ENCODE data around the gene ALDH3B2.
"Not testable (repeated sequence)": the region's sequence is repeated elsewhere in the genome, so short reads cannot be mapped to it uniquely, and the experiment has no call there.

The ALDH3B2 gene

GRCh38 chr11:67674442-67674871 lies at the start of gene ALDH3B2:
Gene ALDH3B2, minus strand, starts transcription at chr11:67674623. Its CDS starts 7,688 bp downstream, at chr11:67666935.
- H3K4me2 ChIP-seq (ENCODE audit: low read length) = no peak within 1 kb of the TSS
- H3K27ac ChIP-seq (ENCODE audit: low read depth, low read length) = no peak within 1 kb of the TSS
- H3K9me3 ChIP-seq (ENCODE audit: control insufficient read depth, insufficient read depth, low read length) = peaks cover 7% of the 10 kb centered on the region; the same call in 1 of the 2 replicates
- no peaks in the 10 kb centered on the region for H4K20me1 ChIP-seq (ENCODE audit: control insufficient read depth, insufficient read depth, low read depth, low read length)
- H3K79me2 ChIP-seq (ENCODE audit: control insufficient read depth, low read length) = no peaks in the 10 kb centered on the region
- no peak within 1 kb of the TSS for H3K4me3 ChIP-seq (ENCODE audit: low read length)
- H3K9me2 ChIP-seq (replicated peaks; ENCODE audit: control insufficient read depth, low read length) = no peaks in the 10 kb centered on the region
- no peaks in the 10 kb centered on the region for H3K36me3 ChIP-seq (ENCODE audit: control insufficient read depth, low read length)
- H3K27me3 ChIP-seq (ENCODE audit: control insufficient read depth, low read length) = no peaks in the 10 kb centered on the region; the same call in 1 of the 2 replicates
- H3K4me1 ChIP-seq (ENCODE audit: control insufficient read depth, low read length) = peaks cover 17% of the 10 kb centered on the region
- no peak for TF ChIP-seq CTCF (IDR thresholded peaks at IDR 0.05; ENCODE audit: low read depth, low read length, poor library complexity, severe bottlenecking)
- TF ChIP-seq EZH2phosphoT487 (IDR thresholded peaks at IDR 0.05; ENCODE audit: borderline replicate concordance, low read length) = no peak
- no peaks in the 10 kb centered on the region for H3F3A ChIP-seq (ENCODE audit: control insufficient read depth, insufficient read depth)

- not testable (repeated sequence) for H3K9me2 ChIP-seq (replicated peaks; ENCODE audit: control insufficient read depth, low read length); H3K36me3 ChIP-seq (ENCODE audit: control insufficient read depth, low read length); H4K20me1 ChIP-seq (ENCODE audit: control insufficient read depth, insufficient read depth, low read depth, low read length); H3F3A ChIP-seq (ENCODE audit: control insufficient read depth, insufficient read depth); H3K9me3 ChIP-seq (ENCODE audit: control insufficient read depth, insufficient read depth, low read length); H3K79me2 ChIP-seq (ENCODE audit: control insufficient read depth, low read length); H3K27me3 ChIP-seq (ENCODE audit: control insufficient read depth, low read length); H3K27ac ChIP-seq (ENCODE audit: low read depth, low read length); H3K4me1 ChIP-seq (ENCODE audit: control insufficient read depth, low read length); H3K4me2 ChIP-seq (ENCODE audit: low read length); H3K4me3 ChIP-seq (ENCODE audit: low read length)
Measured at GRCh38 chr11:67723036-67723435, 48.6 kb upstream of the ALDH3B2 start.

- H3F3A ChIP-seq (ENCODE audit: control insufficient read depth, insufficient read depth); H3K36me3 ChIP-seq (ENCODE audit: control insufficient read depth, low read length); H3K9me2 ChIP-seq (replicated peaks; ENCODE audit: control insufficient read depth, low read length); H3K9me3 ChIP-seq (ENCODE audit: control insufficient read depth, insufficient read depth, low read length); H3K27me3 ChIP-seq (ENCODE audit: control insufficient read depth, low read length); H4K20me1 ChIP-seq (ENCODE audit: control insufficient read depth, insufficient read depth, low read depth, low read length); H3K79me2 ChIP-seq (ENCODE audit: control insufficient read depth, low read length): not testable (repeated sequence)
- H3K4me1 ChIP-seq (ENCODE audit: control insufficient read depth, low read length) = peaks cover 41% of the 10 kb centered on the region
- H3K4me3 ChIP-seq (ENCODE audit: low read length) = peak overlapping the region; percentile 64
- peak overlapping the region; percentile 72 for H3K4me2 ChIP-seq (ENCODE audit: low read length)
- H3K27ac ChIP-seq (ENCODE audit: low read depth, low read length) = peak overlapping the region; percentile 63
Measured at GRCh38 chr11:67716226-67716625, 41.8 kb upstream of the ALDH3B2 start.

GRCh38 chr11:67715801-67716200 lies 41.4 kb upstream of the ALDH3B2 start:
- not testable (repeated sequence) for H4K20me1 ChIP-seq (ENCODE audit: control insufficient read depth, insufficient read depth, low read depth, low read length); H3F3A ChIP-seq (ENCODE audit: control insufficient read depth, insufficient read depth); H3K9me3 ChIP-seq (ENCODE audit: control insufficient read depth, insufficient read depth, low read length); H3K36me3 ChIP-seq (ENCODE audit: control insufficient read depth, low read length); H3K79me2 ChIP-seq (ENCODE audit: control insufficient read depth, low read length); H3K27me3 ChIP-seq (ENCODE audit: control insufficient read depth, low read length); H3K9me2 ChIP-seq (replicated peaks; ENCODE audit: control insufficient read depth, low read length)
- Histone ChIP-seq H3K27ac (ENCODE audit: low read depth, low read length) (peak overlapping the region; percentile 59), H3K4me2 (ENCODE audit: low read length) (peak overlapping the region; percentile 72), H3K4me1 (ENCODE audit: control insufficient read depth, low read length) (peaks cover 41% of the 10 kb centered on the region), H3K4me3 (ENCODE audit: low read length) (peak overlapping the region; percentile 64)

GRCh38 chr11:67713892-67714509 lies 39.6 kb upstream of the ALDH3B2 start:
- H3K36me3 ChIP-seq (ENCODE audit: control insufficient read depth, low read length); H3K9me2 ChIP-seq (replicated peaks; ENCODE audit: control insufficient read depth, low read length); H4K20me1 ChIP-seq (ENCODE audit: control insufficient read depth, insufficient read depth, low read depth, low read length); H3K79me2 ChIP-seq (ENCODE audit: control insufficient read depth, low read length); H3K27me3 ChIP-seq (ENCODE audit: control insufficient read depth, low read length); H3K9me3 ChIP-seq (ENCODE audit: control insufficient read depth, insufficient read depth, low read length); H3K4me3 ChIP-seq (ENCODE audit: low read length); H3F3A ChIP-seq (ENCODE audit: control insufficient read depth, insufficient read depth): not testable (repeated sequence)
- Histone ChIP-seq H3K4me1 (ENCODE audit: control insufficient read depth, low read length) (peaks cover 41% of the 10 kb centered on the region), H3K4me2 (ENCODE audit: low read length) (peak overlapping the region; percentile 72; the same call in 1 of the 2 replicates), H3K27ac (ENCODE audit: low read depth, low read length) (peak overlapping the region; percentile 59)
- peak; percentile 16 for TF ChIP-seq CTCF (IDR thresholded peaks at IDR 0.05; ENCODE audit: low read depth, low read length, poor library complexity, severe bottlenecking)

GRCh38 chr11:67711676-67712075 lies 37.3 kb upstream of the ALDH3B2 start:
- not testable (repeated sequence) for H3K4me3 ChIP-seq (ENCODE audit: low read length); H3K36me3 ChIP-seq (ENCODE audit: control insufficient read depth, low read length); H4K20me1 ChIP-seq (ENCODE audit: control insufficient read depth, insufficient read depth, low read depth, low read length); H3K9me2 ChIP-seq (replicated peaks; ENCODE audit: control insufficient read depth, low read length); H3K4me2 ChIP-seq (ENCODE audit: low read length); H3F3A ChIP-seq (ENCODE audit: control insufficient read depth, insufficient read depth); H3K27ac ChIP-seq (ENCODE audit: low read depth, low read length); H3K79me2 ChIP-seq (ENCODE audit: control insufficient read depth, low read length); H3K27me3 ChIP-seq (ENCODE audit: control insufficient read depth, low read length); H3K9me3 ChIP-seq (ENCODE audit: control insufficient read depth, insufficient read depth, low read length)
- peaks cover 31% of the 10 kb centered on the region for H3K4me1 ChIP-seq (ENCODE audit: control insufficient read depth, low read length)

All from DOHH2 (cell line).